ENCODE data around the gene KLHL20. TPM values are rescaled to one million over a fixed set of nuclear protein-coding genes. Genes with fewer than 3 reads are reported as not detected.
"Not testable (repeated sequence)": the region's sequence is repeated elsewhere in the genome, so short reads cannot be mapped to it uniquely, and the experiment has no call there.

Gene KLHL20
- total RNA-seq, 4 donors from 2014 or later = 7.2 to 82.6 (median 51.9) TPM

GRCh38 chr1:173798078-173798477 lies 83.3 kb downstream of the KLHL20 start:
- DNase-seq = no peak

GRCh38 chr1:173799995-173800394 lies 85.2 kb downstream of the KLHL20 start:
- H3K27ac ChIP-seq; H3K36me3 ChIP-seq; H3K4me1 ChIP-seq; DNase-seq; H3K9me3 ChIP-seq; H3K4me3 ChIP-seq; intact Hi-C loops (cut with DNase I; ENCODE audit: low total_unique reads); H3K27me3 ChIP-seq: not testable (repeated sequence)

More at GRCh38 chr1:173798078-173798477, 83.3 kb downstream of the KLHL20 start:
- Histone ChIP-seq H3K36me3 (no peaks in the 10 kb centered on the region), H3K27me3 (no peaks in the 10 kb centered on the region), H3K4me3 (no peak overlapping the region), H3K4me1 (no peaks in the 10 kb centered on the region), H3K9me3 (no peaks in the 10 kb centered on the region), H3K27ac (no peak overlapping the region)
- intact Hi-C loops (cut with DNase I; ENCODE audit: low total_unique reads) = no loop called here
- TF ChIP-seq POLR2A (IDR thresholded peaks at IDR 0.05) (no peak), CTCF (IDR thresholded peaks at IDR 0.05) (no peak)

GRCh38 chr1:173802961-173803360 lies 88.2 kb downstream of the KLHL20 start:
- H3K36me3 ChIP-seq = no peaks in the 10 kb centered on the region
- TF ChIP-seq CTCF (IDR thresholded peaks at IDR 0.05) = no peak
- no peak for TF ChIP-seq POLR2A (IDR thresholded peaks at IDR 0.05)
- no peaks in the 10 kb centered on the region for H3K27me3 ChIP-seq
- no peak for DNase-seq
- intact Hi-C loops (cut with DNase I; ENCODE audit: low total_unique reads) = no loop called here
- no peak overlapping the region for H3K4me3 ChIP-seq
- H3K4me1 ChIP-seq = no peaks in the 10 kb centered on the region
- H3K27ac ChIP-seq = no peak overlapping the region
- no peaks in the 10 kb centered on the region for H3K9me3 ChIP-seq

GRCh38 chr1:173813654-173814053 lies 98.9 kb downstream of the KLHL20 start:
- H3K4me1 ChIP-seq; H3K9me3 ChIP-seq; H3K36me3 ChIP-seq; H3K27ac ChIP-seq; intact Hi-C loops (cut with DNase I; ENCODE audit: low total_unique reads); H3K4me3 ChIP-seq; H3K27me3 ChIP-seq; DNase-seq: not testable (repeated sequence)

- Histone ChIP-seq H3K27me3 (no peaks in the 10 kb centered on the region), H3K9me3 (no peaks in the 10 kb centered on the region), H3K4me1 (no peaks in the 10 kb centered on the region), H3K36me3 (no peaks in the 10 kb centered on the region), H3K27ac (no peak overlapping the region), H3K4me3 (no peak overlapping the region)
- TF ChIP-seq CTCF (IDR thresholded peaks at IDR 0.05) (no peak), POLR2A (IDR thresholded peaks at IDR 0.05) (no peak)
- intact Hi-C loops (cut with DNase I; ENCODE audit: low total_unique reads) = no loop called here
- DNase-seq = no peak
Observed at GRCh38 chr1:173818459-173818858, 103.7 kb downstream of the KLHL20 start.

- no peaks in the 10 kb centered on the region for H3K36me3 ChIP-seq
- no peak for DNase-seq
- intact Hi-C loops (cut with DNase I; ENCODE audit: low total_unique reads) = loop anchor here (10.0 kb wide), 1 partner anchor 397 kb away; no protein-coding TSS in a partner anchor
- H3K4me1 ChIP-seq = no peaks in the 10 kb centered on the region
- H3K4me3 ChIP-seq = no peak overlapping the region
- TF ChIP-seq POLR2A (IDR thresholded peaks at IDR 0.05) (no peak), CTCF (IDR thresholded peaks at IDR 0.05) (no peak)
- no peaks in the 10 kb centered on the region for H3K9me3 ChIP-seq
- H3K27ac ChIP-seq = no peak overlapping the region
- no peaks in the 10 kb centered on the region for H3K27me3 ChIP-seq
Observed at GRCh38 chr1:173821680-173822079, 106.9 kb downstream of the KLHL20 start.

All from uterus (tissue), 4 donors.